ENCODE measurements around the gene RPL7A.
A peak's percentile ranks its signal among the peaks of the same experiment; 100 is the strongest.

The RPL7A gene

DNA sequence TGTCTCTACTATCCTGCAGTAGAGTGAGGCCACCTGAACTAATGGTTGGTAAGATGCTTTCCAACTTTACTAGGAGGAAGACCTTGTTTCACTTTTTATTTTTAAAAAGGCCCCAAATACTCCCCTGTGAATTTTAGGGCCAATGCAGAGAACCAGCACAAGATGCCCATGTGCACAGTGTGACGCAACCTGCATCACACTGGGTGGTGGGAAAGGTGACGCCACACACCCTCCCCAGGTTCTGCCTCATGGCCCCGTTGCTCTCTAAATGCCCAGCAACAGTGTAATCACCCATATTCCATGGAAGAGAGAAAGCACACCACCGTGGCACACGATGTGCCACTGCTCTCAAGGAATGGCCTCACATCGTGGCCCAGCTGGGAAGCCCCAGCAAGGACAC is 21.4 kb downstream of the RPL7A start:
- TF ChIP-seq, protein P1, sequence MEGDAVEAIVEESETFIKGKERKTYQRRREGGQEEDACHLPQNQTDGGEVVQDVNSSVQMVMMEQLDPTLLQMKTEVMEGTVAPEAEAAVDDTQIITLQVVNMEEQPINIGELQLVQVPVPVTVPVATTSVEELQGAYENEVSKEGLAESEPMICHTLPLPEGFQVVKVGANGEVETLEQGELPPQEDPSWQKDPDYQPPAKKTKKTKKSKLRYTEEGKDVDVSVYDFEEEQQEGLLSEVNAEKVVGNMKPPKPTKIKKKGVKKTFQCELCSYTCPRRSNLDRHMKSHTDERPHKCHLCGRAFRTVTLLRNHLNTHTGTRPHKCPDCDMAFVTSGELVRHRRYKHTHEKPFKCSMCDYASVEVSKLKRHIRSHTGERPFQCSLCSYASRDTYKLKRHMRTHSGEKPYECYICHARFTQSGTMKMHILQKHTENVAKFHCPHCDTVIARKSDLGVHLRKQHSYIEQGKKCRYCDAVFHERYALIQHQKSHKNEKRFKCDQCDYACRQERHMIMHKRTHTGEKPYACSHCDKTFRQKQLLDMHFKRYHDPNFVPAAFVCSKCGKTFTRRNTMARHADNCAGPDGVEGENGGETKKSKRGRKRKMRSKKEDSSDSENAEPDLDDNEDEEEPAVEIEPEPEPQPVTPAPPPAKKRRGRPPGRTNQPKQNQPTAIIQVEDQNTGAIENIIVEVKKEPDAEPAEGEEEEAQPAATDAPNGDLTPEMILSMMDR (IDR thresholded peaks at IDR 0.05; ENCODE audit: insufficient read depth, low read depth, low read length, missing control alignments) = no peak
- no peak for DNase-seq (ENCODE audit: low read depth)
- H3K4me3 ChIP-seq (ENCODE audit: low read depth, low read length) = no peak overlapping the region

DNA sequence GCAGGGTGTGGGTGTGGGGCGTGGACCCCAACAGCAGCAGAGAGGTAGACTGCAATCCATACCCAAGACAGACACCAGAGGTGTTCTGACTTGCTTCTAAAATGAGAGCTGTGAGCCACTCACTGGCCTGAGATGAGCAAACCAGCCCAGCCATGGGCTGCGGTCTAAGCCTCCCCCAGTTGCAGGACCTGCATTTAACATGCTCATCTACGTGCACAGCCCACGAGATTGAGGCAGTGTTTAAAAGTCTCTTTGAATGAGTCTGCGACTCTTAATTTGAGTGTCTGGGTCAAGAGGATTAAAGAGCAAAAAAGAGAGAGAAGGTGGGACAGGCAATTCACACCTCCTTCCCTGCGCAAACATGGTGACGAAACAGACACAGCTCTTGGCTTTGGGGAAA is 21.9 kb downstream of the RPL7A start:
- no peak for DNase-seq (ENCODE audit: low read depth)
- H3K4me3 ChIP-seq (ENCODE audit: low read depth, low read length) = no peak overlapping the region
- TF ChIP-seq, protein P1 (IDR thresholded peaks at IDR 0.05; ENCODE audit: insufficient read depth, low read depth, low read length, missing control alignments) = no peak

DNA sequence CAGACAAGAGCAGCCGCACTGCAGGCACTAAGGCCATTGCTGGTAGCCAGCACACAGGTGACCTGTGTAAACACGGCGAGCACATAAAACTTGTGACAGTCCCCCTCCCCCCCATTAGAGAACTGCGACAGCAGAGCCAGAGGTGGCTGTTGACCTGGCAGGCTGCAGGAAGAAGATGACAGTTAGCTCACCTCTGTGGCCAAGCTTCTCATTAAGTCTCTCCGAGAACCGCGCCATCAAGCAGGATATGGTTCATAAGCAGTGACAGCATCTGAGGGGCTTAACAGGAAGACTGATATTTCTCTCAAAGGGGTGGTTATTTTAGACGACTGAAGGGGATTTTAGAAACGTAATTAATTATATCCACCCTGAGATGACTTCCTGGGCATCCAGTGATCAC is 22.7 kb downstream of the RPL7A start:
- no peak overlapping the region for H3K4me3 ChIP-seq (ENCODE audit: low read depth, low read length)

DNA sequence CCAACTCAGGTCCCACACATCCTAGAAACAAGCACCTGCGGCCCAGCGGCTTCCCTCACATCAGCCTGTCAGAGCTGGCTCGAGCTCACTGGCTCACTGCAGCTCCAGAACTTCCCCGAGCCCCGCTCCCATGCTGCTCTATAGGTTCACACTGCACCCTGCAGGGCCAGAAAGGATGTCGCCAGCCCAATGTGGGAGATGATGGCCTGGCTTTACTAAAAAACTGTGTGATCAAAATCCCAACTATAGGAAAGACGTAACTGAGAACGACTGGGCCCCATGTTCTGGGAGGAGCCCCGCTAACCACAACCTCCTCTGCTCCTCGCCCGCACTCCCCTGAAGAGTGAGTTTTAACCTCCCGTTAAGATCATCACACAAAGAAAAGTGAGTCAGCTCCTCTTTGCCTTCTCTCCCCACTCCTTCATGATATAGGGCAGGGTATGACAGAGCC is 23.3 kb downstream of the RPL7A start:
- no peak for DNase-seq (ENCODE audit: low read depth)
- H3K4me3 ChIP-seq (ENCODE audit: low read depth, low read length) = no peak overlapping the region
- TF ChIP-seq, protein P1 (IDR thresholded peaks at IDR 0.05; ENCODE audit: insufficient read depth, low read depth, low read length, missing control alignments) = no peak

More for the DNA sequence above, 22.7 kb downstream of the RPL7A start:
- no peak for DNase-seq (ENCODE audit: low read depth)
- TF ChIP-seq, protein P1 (IDR thresholded peaks at IDR 0.05; ENCODE audit: insufficient read depth, low read depth, low read length, missing control alignments) = no peak

DNA sequence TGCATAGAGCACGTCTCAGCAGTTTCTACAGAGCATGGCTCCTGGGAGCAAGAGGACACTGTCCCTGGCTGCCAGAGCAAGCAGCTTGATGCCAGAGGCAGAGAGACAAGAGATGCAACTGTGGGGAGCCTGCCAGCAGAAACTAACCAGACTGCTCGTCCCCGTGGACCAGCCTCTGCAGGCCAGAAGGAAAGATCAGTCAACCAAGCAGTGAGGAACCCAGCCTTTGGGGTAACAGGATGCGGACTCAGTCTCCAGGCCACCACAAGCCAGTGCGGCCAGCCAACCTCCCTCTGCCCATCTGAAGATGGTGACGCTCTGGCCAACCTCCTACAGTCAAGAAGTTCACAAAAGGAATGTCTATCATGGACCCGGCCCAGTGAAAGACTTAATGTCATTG is 24.1 kb downstream of the RPL7A start:
- no peak overlapping the region for H3K4me3 ChIP-seq (ENCODE audit: low read depth, low read length)
- TF ChIP-seq, protein P1 (IDR thresholded peaks at IDR 0.05; ENCODE audit: insufficient read depth, low read depth, low read length, missing control alignments) = no peak
- no peak for DNase-seq (ENCODE audit: low read depth)

DNA sequence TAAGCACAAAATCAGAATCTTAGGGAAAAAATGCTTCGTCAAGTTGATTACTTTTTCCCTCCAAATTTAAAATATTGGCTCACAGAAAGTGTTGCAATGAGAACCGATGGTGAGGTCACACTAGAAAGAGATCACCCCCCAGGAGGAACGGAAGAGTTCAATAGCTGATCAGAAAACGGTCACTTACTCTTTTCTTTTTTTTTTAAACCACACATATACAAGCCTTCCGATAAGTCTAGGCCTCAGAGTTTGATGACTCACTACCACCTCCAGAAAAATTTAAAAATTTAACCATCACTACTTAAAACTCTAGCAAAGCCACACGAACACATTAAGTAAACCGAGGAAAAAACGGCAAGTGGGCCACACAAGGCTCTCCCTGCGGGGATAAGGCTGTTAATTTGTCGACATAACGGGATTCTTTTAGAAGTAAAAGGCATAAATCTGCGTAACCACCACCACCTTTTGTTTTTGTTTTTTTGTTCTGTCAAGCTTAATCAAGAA is 26.6 kb downstream of the RPL7A start:
- DNase-seq (ENCODE audit: low read depth) = no peak
- TF ChIP-seq, protein P1 (IDR thresholded peaks at IDR 0.05; ENCODE audit: insufficient read depth, low read depth, low read length, missing control alignments) = no peak

DNA sequence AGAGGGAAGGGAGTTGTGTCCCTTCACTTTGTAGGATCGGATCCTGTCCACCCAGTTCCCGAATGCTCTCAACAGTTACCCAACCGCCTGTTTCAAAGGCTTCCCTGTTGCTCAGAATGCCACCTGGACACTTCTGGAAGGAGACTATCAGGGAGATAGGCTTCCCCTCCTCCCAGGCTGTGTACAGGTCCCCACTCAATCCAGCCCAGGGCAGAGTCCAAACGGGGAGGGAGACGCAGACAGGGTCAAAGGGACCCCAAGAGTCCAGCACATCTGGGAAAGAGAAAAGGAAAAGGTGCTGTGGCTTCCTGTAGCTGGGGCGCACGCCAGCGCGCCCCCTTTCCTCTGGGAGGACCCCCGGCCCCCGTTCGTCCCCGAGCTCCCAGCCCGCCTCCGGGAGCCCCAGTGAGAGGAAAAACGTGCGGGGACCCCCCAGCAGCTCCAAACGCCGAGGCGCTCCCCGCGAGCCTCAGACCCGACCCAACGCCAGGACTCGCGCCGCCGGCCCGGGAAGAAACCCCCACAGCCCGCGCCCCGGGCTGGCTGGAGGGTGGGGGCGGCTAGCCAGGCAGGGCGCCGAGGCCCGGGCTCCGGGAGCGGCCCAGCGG is 27.2 kb downstream of the RPL7A start:
- H3K4me3 ChIP-seq (ENCODE audit: low read depth, low read length) = peak overlapping the region; percentile 77
- TF ChIP-seq, protein P1 (IDR thresholded peaks at IDR 0.05; ENCODE audit: insufficient read depth, low read depth, low read length, missing control alignments) = no peak
- peak; percentile 41 for DNase-seq (ENCODE audit: low read depth)

More for the DNA sequence above, 26.6 kb downstream of the RPL7A start:
- peak overlapping the region; percentile 77 for H3K4me3 ChIP-seq (ENCODE audit: low read depth, low read length)

Data from GM12865 (cell line).